Gastrocnemius medialis (tissue), 4 donors: ENCODE data around the gene GABARAPL1. TPM values are rescaled to one million over a fixed set of nuclear protein-coding genes. Genes with fewer than 3 reads are reported as not detected.

Source experiments
- ATAC-seq, 2 donors: fragments of 150-250 bp; one replicate each; pipeline ENCODE4 v1.9.1; 2016
- DNase-seq, 2 donors: peaks; one replicate each; pipeline ENCODE4 v3.0.0-alpha.2; 2019
- H3K27ac ChIP-seq, 4 donors: fragments of 200-600 bp; sonication (generic); 1 replicate in 1 of 4; 2 replicates in 3 of 4; pipeline ENCODE4 v1.5.1; 2016 to 2018; ENCODE audit warnings: mild to moderate bottlenecking in 2 of 4, moderate library complexity in 1 of 4
- H3K27me3 ChIP-seq, 3 donors: fragments of 200-600 bp; sonication (generic) in 2 of 3; 1 replicate in 1 of 3; 2 replicates in 2 of 3; pipeline versions ENCODE4 v1.5.1 to v1.6.0; 2016 to 2019; ENCODE audit warnings: mild to moderate bottlenecking in 1 of 3, moderate library complexity in 1 of 3
- H3K36me3 ChIP-seq, 2 donors: fragments of 200-600 bp; sonication (generic) in 1 of 2; one replicate each; pipeline ENCODE4 v1.5.1; 2017 to 2018
- H3K4me1 ChIP-seq, 2 donors: fragments of 200-600 bp; sonication (generic) in 1 of 2; one replicate each; pipeline ENCODE4 v1.5.1; 2016 to 2017; ENCODE audit warnings: mild to moderate bottlenecking in 2 of 2
- H3K4me3 ChIP-seq, 4 donors: fragments of 200-600 bp; sonication (generic) in 3 of 4; 1 replicate in 1 of 4; 2 replicates in 3 of 4; pipeline ENCODE4 v1.5.1; 2016 to 2019; ENCODE audit warnings: mild to moderate bottlenecking in 2 of 4
- H3K9me3 ChIP-seq, 3 donors: fragments of 200-600 bp; sonication (generic) in 2 of 3; 1 replicate in 1 of 3; 2 replicates in 2 of 3; pipeline ENCODE4 v1.5.1; 2016 to 2019
- CTCF ChIP-seq, 5 experiments: fragments of 450-650 bp in 3 of 5; fragments of 200-600 bp in 2 of 5; sonication (generic) in 2 of 5; IDR thresholded peaks in 4 of 5; conservative IDR thresholded peaks in 1 of 5; 1 replicate in 4 of 5; 2 replicates in 1 of 5; pipeline ENCODE4 v1.5.1; 2016 to 2019; ENCODE audit warnings: antibody characterized with exemption in 5 of 5, mild to moderate bottlenecking in 3 of 5, moderate library complexity in 3 of 5
- POLR2A ChIP-seq, 2 donors: fragments of 450-650 bp; IDR thresholded peaks; one replicate each; pipeline ENCODE4 v1.6.1; 2017; ENCODE audit warnings: antibody characterized with exemption in 2 of 2, mild to moderate bottlenecking in 2 of 2, moderate library complexity in 2 of 2
- in situ Hi-C, 4 donors: fragments of 200-750 bp; cut with MboI; loops; one replicate each; pipeline versions ENCODE4 v1.15.0 to v1.8.0; 2017; ENCODE audit warnings: low sequenced_read_pairs in 4 of 4
- intact Hi-C: fragments of 100-400 bp; cut with DNase I; formaldehyde crosslinking; loops from one replicate; pipeline ENCODE4 v1.15.1; 2023; ENCODE audit warnings: low total_unique reads
- total RNA-seq, 4 donors: library from RNA; depleted of rRNA; stranded (reverse); fragments of >200 nt; gene quantifications; one replicate each; pipeline versions ENCODE4 v1.1.0 to v1.2.3, GENCODE V29; 2016

The GABARAPL1 gene
- total RNA-seq, 4 donors from 2014 or later, result 144 to 605 (median 175) TPM

GRCh38 chr12:10249690-10250455, 37.2 kb downstream of the GABARAPL1 start:
- ATAC-seq (no peak), DNase-seq (no peak)
- no peak overlapping the region for H3K27ac ChIP-seq
- intact Hi-C loops, result no loop called here
- H3K36me3 ChIP-seq, result no peaks in the 10 kb centered on the region
- H3K4me1 ChIP-seq, result no peaks in the 10 kb centered on the region
- in situ Hi-C loops, result no loop called here
- no peaks in the 10 kb centered on the region for H3K27me3 ChIP-seq
- TF ChIP-seq POLR2A (IDR thresholded peaks at IDR 0.05) (no peak), CTCF (IDR thresholded peaks at IDR 0.05 in 4 of 5, conservative IDR thresholded peaks at IDR 0.05 in 1 of 5) (no peak)
- H3K9me3 ChIP-seq, result no peaks in the 10 kb centered on the region
- H3K4me3 ChIP-seq, result no peak overlapping the region

GRCh38 chr12:10251669-10252068, 39.0 kb downstream of the GABARAPL1 start:
- H3K27ac ChIP-seq, result no peak overlapping the region

GRCh38 chr12:10252201-10252600, 39.5 kb downstream of the GABARAPL1 start:
- TF ChIP-seq POLR2A (IDR thresholded peaks at IDR 0.05), result no peak
- TF ChIP-seq CTCF (IDR thresholded peaks at IDR 0.05 in 4 of 5, conservative IDR thresholded peaks at IDR 0.05 in 1 of 5), result no peak
- no peaks in the 10 kb centered on the region for H3K36me3 ChIP-seq
- no peak for DNase-seq
- H3K4me3 ChIP-seq, result no peak overlapping the region
- in situ Hi-C loops, result no loop called here
- no peak for ATAC-seq
- H3K4me1 ChIP-seq, result no peaks in the 10 kb centered on the region
- no peaks in the 10 kb centered on the region for H3K27me3 ChIP-seq
- peaks cover 0 to 8% (median 0%) of the 10 kb centered on the region in 3 donors for H3K9me3 ChIP-seq
- no peak overlapping the region for H3K27ac ChIP-seq
- intact Hi-C loops, result no loop called here

More at GRCh38 chr12:10251669-10252068, 39.0 kb downstream of the GABARAPL1 start:
- no peaks in the 10 kb centered on the region for H3K27me3 ChIP-seq
- no peaks in the 10 kb centered on the region for H3K4me1 ChIP-seq
- ATAC-seq, result no peak
- H3K4me3 ChIP-seq, result no peak overlapping the region
- intact Hi-C loops (no loop called here), in situ Hi-C loops (no loop called here)
- TF ChIP-seq CTCF (IDR thresholded peaks at IDR 0.05 in 4 of 5, conservative IDR thresholded peaks at IDR 0.05 in 1 of 5) (no peak), POLR2A (IDR thresholded peaks at IDR 0.05) (no peak)
- DNase-seq, result no peak
- H3K9me3 ChIP-seq, result peaks cover 0 to 8% (median 0%) of the 10 kb centered on the region in 3 donors
- no peaks in the 10 kb centered on the region for H3K36me3 ChIP-seq

GRCh38 chr12:10256064-10256463, 43.4 kb downstream of the GABARAPL1 start:
- no peak for TF ChIP-seq CTCF (IDR thresholded peaks at IDR 0.05 in 4 of 5, conservative IDR thresholded peaks at IDR 0.05 in 1 of 5)
- no peak for TF ChIP-seq POLR2A (IDR thresholded peaks at IDR 0.05)
- DNase-seq (no peak), ATAC-seq (no peak)
- peaks cover 0 to 8% (median 0%) of the 10 kb centered on the region in 3 donors for H3K9me3 ChIP-seq
- H3K36me3 ChIP-seq, result no peaks in the 10 kb centered on the region
- intact Hi-C loops, result no loop called here
- H3K27me3 ChIP-seq, result no peaks in the 10 kb centered on the region
- H3K4me3 ChIP-seq, result no peak overlapping the region
- H3K4me1 ChIP-seq, result no peaks in the 10 kb centered on the region
- in situ Hi-C loops, result no loop called here
- no peak overlapping the region for H3K27ac ChIP-seq
